Measurements from ENCODE around the gene NPAS3.

Gene NPAS3

GRCh38 chr14:33657476-33657875 lies 718.8 kb downstream of the NPAS3 start:
- no peak for DNase-seq

DNA sequence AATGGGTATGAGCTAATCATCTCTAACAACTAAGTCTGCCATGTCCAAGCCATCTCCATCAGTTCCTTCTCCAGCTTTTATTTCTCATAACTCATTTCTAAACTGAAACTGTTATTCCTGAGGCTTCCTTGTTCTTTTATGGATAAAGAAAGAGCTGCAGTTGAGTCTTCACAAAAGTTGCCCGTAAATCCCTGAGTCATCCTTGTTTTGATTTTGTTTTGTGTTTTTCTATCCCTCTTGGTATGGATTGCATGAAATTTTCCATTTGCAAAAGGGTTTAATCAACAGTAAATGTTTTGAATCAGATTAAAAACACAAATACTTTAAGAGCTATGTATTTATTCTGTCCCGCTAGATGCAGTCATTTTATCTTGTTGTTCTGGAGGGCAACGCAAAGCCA lies 721.6 kb downstream of the NPAS3 start:
- DNase-seq, result no peak

DNA sequence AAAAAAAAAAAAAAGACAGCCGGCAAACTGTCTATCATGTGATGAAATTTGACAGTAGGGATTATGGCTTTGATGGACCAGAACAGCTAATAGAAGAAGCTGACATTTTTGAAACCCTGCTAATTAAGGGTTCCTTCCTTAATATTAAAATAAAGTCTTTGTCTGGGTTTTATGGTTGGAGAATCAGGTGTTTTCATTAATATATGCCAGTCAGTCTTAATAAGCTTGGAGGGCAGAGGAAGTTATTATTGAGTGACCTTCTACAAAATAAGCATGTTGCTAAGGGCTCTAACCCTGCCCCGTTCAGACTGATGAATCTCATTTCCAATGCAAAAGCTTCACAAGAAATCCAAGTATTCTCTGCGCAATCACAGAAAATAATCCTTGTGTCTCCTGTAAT lies 722.4 kb downstream of the NPAS3 start:
- no peak for DNase-seq

DNA sequence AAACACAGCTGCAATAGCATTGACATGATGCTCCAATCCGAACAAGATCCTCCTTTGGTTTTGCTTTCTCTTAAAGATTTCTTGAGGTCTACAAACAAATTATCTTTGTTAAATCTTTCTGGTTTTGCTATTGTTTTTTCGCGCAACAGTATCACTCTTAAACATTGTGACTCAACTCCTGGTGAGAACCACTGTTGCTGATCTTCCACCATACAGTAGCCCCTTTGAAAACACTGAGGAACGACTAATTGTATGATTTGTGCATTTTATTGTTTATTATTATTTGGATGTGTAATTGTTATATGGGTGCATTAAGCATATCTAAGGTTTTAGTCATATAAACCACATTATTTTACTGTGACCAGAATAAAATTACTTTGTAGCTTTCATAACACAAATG lies 729.4 kb downstream of the NPAS3 start:
- no peak for DNase-seq

- no peak for DNase-seq
These were observed 730.4 kb downstream of the NPAS3 start for GRCh38 chr14:33669111-33669510.

DNA sequence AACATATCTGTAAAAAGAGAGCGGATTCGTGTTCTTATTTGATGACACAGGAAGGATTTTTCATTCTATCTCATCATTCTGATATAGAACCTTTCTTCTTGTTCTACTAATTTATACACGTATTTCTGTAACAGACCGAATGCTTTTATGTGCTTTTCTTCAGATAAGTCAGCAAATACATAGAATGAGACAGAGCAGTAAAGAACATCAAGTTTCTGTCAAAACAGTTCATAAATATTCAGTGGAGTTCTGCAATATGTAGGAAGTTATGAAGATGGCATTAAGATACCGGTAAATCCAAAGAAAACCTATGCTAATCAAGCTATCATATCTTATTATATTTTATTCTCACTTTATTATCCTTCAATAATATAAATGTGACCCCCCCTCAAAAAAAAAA lies 731.6 kb downstream of the NPAS3 start:
- no peak for DNase-seq

DNA sequence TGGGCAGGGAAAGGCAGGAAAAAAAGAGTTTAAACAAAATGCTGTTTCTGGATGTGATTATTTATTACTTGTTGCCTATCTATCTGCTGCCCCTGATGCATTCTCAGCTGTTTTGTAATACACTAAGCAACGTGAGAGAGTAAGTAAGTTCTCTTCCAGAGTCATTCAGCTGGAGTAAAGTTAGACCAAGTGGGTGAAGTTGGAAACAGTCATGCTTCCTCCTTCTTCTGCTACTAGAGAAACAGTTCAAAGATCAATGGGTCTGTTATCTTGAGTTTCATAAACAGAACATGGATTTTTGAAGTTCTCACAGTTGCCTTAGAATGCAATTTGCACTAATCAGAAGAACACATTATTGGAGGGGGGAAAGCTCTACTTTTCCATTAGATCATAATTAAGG lies 732.9 kb downstream of the NPAS3 start:
- no peak for DNase-seq

- DNase-seq, result no peak
These were observed 736.2 kb downstream of the NPAS3 start for GRCh38 chr14:33674927-33675326.

DNA sequence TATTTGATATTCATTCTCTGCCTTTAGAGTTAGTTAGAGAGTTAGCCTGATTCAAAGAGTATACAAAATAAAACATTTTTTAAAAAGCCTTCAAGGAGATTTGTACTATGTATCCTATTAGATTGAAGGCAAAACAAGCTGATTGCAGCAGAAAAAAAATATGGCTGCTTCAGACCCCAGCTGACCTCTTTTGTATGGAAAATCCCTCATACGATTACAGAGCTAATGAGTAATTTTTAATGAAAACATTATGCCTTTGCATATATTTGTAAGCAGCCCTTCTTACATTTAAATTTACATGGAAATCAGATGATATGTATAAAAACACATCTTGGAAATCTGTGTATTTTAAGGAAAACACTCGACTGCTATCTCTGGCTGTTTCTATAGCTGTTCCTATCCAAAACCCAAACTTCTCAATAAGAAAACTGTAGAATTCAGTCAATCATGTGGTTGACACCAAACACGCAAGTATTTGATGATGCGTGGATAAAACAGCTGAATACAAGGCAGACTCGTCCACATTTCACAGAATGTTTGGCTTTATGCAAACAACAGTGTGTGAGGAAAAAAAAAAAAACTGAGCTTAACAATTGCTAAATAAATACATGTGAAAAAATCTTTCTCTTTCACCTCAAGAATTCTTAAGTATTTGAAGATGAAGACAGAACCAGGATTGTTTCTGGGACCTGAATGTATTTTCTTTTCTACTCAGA lies 736.9 kb downstream of the NPAS3 start:
- no peak for DNase-seq

DNA sequence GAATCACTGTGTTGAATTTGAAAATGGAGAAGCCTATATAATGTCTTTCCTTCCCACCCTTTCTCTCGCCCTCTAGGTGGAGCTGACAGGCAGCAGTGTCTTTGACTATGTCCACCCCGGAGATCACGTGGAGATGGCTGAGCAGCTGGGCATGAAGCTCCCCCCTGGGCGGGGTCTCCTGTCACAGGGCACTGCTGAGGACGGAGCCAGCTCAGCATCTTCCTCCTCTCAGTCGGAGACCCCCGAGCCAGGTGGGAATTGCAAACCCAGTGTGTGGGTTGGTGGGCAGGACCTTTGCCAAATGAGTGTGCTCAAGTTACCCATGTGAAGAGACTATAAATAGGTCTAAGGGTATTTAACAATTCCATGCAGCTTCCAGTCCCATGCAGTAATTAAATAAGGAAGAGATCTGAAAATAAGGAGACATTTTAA lies 737.5 kb downstream of the NPAS3 start:
- no peak for DNase-seq

GRCh38 chr14:33676891-33677290 lies 738.2 kb downstream of the NPAS3 start:
- no peak for DNase-seq

DNA sequence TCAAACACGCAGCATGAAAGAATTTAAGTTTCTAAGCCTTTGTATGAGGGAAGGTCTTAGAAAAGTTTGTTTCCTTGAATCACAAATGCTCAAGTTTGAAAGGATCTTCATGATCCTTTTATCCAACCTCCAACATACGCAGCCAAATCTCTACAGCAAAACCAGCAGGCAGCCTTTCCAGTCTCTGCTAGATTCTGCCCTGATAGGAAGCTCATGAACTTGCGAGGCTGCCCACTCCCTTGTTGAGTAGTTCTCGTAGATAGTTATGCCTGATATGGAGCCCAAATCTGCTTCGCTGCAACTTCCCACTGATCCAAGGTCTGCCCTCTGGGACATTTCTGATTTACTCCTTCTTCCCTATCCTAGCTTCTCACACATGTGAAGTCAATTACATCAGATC lies 739.3 kb downstream of the NPAS3 start:
- no peak for DNase-seq

DNA sequence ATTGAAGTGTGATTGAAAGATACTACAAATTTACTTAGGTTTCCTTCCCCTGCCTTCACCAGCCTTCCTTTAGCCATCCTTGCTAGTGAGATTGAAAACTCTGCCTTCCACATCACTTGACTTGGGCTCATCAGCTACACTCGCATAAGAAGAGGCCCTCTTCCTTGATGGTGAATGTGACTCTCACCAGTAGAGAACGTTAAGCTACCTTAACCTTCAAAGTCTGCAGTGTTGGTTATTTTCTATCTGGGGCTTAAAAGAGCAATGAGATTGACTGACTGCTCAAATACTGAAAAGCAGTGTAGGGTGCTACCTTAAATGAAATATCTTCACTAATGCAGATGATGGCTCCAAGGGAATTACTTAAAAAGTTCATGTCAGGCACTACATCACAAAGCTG lies 740.3 kb downstream of the NPAS3 start:
- DNase-seq, result no peak

GRCh38 chr14:33679461-33680225 lies 741.0 kb downstream of the NPAS3 start:
- no peak for DNase-seq

DNA sequence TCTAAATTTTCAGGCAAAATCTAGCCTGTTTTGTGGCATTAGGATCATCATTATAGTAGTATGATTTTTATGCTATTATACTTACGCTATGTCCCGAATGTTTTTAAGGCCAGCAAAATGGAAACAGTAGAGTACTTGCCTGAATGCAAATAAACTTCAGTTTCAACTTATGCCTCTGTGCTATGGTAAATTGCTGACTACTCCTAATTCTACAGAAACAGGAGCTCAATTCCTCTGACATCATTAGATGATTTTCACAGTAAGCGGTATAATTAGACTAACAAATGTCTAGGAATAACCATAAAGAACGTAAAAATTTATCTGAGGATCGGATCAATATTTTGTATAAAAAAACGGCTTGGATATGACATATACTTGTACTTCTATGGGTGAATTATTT lies 742.2 kb downstream of the NPAS3 start:
- no peak for DNase-seq

DNA sequence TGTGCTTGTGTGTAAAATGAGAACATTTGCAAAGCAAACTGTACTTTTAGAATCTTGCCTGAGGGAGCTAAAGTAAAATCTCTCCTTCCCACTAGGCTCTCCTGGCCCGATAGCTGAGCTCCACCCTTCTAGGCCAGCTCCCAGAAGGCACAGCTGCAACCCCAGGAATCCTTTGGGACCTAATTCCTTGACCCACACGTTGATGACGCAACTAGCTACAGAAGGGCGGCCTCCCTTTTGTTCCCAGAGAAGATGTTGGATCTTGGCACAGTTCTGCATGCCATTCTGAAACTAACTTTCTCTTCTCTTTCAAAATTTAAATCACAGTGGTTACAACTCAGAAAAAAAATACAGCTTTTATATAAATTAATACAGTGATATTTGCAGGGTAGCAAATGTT lies 744.1 kb downstream of the NPAS3 start:
- DNase-seq, result no peak

DNA sequence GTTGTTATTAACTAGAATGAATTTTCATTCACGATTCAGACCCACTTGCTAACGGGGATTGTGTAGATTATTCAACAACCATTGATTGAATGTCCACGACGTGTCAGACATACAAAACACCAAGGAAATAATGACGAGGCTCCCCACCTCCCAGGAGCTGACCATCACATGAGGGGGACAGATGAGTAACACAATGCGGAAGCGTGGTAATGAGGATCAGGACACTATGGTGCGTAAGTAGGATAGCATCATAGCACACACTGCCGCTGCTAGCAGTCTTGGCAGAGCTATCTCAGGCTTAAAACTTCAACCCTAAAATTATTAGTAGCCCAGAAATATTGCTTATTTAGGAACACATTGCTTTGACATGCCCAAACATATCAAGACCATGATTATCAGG lies 746.3 kb downstream of the NPAS3 start:
- no peak for DNase-seq

GRCh38 chr14:33685698-33686097 lies 747.0 kb downstream of the NPAS3 start:
- no peak for DNase-seq

GRCh38 chr14:33686218-33686617 lies 747.5 kb downstream of the NPAS3 start:
- no peak for DNase-seq

- no peak for DNase-seq
These were observed 748.2 kb downstream of the NPAS3 start for GRCh38 chr14:33686856-33687255.

DNA sequence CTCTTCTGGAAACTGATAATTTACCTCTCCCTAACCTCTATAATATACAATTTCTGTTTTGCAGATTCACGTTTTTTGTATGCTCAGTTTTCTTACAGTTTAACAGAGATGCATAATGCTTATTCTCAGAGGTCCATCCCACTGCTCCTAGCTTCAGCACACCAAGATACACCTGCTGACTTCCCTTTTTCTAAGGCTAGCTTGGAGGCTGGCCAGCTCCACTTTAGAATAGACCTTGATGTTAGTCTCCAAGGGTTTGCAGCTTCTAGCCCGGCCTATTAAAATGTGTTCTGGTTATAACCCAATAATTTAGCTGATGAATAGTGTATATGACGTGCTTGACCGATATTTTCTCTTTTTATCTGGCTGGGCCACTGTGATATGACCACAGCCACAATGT lies 751.0 kb downstream of the NPAS3 start:
- DNase-seq, result no peak

- no peak for DNase-seq
These were observed 753.2 kb downstream of the NPAS3 start for GRCh38 chr14:33691907-33692306.

DNA sequence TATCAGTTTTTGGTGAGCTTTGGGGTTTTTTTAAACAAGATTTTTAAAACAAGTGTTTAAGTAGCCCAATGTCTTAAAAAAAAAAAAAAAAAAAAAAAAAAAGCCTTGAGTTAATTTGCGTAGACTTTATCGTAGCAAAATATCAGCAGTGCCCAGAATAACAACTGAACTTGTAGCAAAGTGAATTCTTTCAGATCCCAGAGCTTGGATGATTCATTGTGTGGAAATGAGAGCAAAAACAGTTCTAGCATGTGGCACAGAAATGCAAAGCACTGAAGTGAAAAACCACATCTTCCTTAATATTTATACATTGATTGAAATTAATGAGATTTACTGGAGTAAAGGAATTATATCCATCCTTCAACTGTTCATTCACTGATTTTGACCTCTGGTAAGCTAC lies 754.1 kb downstream of the NPAS3 start:
- DNase-seq, result no peak

GRCh38 chr14:33693237-33693636 lies 754.6 kb downstream of the NPAS3 start:
- DNase-seq, result no peak

DNA sequence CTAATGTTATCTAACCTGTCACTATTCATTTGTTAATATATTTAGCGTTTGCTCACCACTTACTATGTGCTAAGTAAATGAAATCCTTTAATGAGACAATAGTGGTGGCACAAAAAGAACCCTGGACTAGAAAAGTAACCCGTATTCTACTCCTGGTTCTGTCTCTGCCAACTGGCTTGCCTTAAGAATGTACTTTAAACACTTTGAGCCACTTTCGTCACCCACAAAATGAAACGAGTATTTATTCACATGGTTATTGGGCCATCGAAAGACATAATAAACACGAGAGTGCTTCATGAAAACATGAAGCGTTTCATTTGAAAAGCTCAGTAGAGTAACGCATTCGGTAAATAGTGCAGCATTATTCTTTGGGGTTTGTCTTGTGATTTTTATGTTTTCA lies 757.5 kb downstream of the NPAS3 start:
- DNase-seq, result no peak

Data from activated CD4-positive, alpha-beta T cell treated with anti-CD3 and anti-CD28 coated beads, Interleukin-2, amount 50 U/mL, for 48 hours (primary cell).